HFFc6 (cell line): ENCODE measurements around the gene SV2B. TPM values are rescaled to one million over a fixed set of nuclear protein-coding genes. Genes with fewer than 3 reads are reported as not detected.

Experiments
- DNase-seq: peaks from one replicate; pipeline ENCODE4 v3.0.0-alpha.2; 2018
- H3K27ac Mint-ChIP-seq: 2 replicates; pipeline ENCODE4 v1.8.0; 2020; ENCODE audit warnings: mild to moderate bottlenecking, mixed read lengths
- H3K27me3 Mint-ChIP-seq: 2 replicates; pipeline ENCODE4 v1.8.0; 2021; ENCODE audit warnings: mild to moderate bottlenecking, moderate library complexity, mixed read lengths; ENCODE audit not compliant: insufficient read depth
- H3K36me3 Mint-ChIP-seq: 2 replicates; pipeline ENCODE4 v1.8.0; 2021; ENCODE audit warnings: low read depth, mixed read lengths
- H3K4me1 Mint-ChIP-seq: 2 replicates; pipeline ENCODE4 v1.8.0; 2020; ENCODE audit warnings: low read depth, mixed read lengths
- H3K4me3 Mint-ChIP-seq: 2 replicates; pipeline ENCODE4 v1.8.0; 2020; ENCODE audit warnings: mild to moderate bottlenecking, moderate library complexity, mixed read lengths
- H3K9me3 Mint-ChIP-seq: 2 replicates; pipeline ENCODE4 v1.8.0; 2020; ENCODE audit warnings: mild to moderate bottlenecking, mixed read lengths
- total RNA-seq, 6 experiments: library from RNA; stranded (reverse); fragmentation: NEBNext Ultra II Directional; extraction: Animal tissue kit (Norgen Biotek cat#: 25700); gene quantifications; 2 replicates in 1 of 6; 3 replicates in 5 of 6; pipeline ENCODE4 v1.2.3, GENCODE V29; 2021
- TF ChIP-seq, protein P1 (sequence below): fragments of 200-600 bp; sonication (generic); IDR thresholded peaks from 2 replicates; pipeline ENCODE4 v1.5.0; 2021; ENCODE audit warnings: antibody characterized with exemption, mild to moderate bottlenecking

Gene SV2B
- total RNA-seq, 6 experiments from 2014 or later: not detected

DNA sequence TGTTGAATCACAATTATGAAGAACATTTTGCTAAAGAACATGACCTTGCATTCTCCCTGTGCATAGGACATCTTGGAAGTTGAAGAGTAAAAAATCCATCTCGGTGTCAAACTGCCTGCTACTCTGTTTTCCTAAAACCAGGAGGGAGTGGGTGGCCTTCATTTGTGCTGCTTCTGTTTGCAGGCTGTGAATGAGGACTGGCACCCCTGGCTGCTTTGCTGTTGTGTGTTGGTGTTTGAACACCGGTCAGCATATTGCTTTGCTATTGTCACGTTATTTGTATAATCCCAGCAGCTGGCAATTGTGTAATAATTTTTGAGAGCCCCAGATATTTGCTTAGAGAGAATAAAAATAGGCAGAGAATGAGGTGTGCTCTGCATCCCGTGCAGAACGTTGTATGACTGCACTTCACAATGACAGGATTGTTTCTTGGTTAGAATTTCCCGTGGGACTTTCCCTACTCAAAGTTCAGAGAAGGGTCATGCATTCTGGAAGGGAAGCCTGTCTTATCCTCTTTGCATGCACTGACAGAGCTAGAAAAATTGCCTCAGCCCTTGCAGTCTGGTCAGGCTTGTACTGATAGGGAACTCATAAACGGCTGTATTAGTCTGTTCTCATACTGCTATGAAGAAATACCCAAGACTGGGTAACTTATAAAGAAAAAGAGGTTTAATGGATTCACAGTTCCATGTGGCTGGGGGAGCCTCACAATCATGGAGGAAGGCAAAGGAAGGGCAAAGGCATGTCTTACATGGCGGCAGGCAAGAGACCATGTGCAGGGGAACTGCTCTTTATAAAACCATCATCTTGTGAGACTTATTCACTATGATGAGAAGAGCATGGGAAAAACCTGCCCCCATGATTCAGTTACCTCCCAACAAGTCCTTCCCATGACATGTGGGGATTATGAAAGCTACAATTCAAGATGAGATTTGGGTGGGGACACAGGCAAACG lies 16.3 kb downstream of the SV2B start:
- no peak overlapping the region for H3K27ac Mint-ChIP-seq
- no peaks in the 10 kb centered on the region for H3K36me3 Mint-ChIP-seq
- no peak for DNase-seq
- H3K4me1 Mint-ChIP-seq: no peaks in the 10 kb centered on the region
- no peak overlapping the region for H3K4me3 Mint-ChIP-seq
- peaks cover 2% of the 10 kb centered on the region; the same call in 1 of the 2 replicates for H3K27me3 Mint-ChIP-seq
- peaks cover 3% of the 10 kb centered on the region; the same call in 1 of the 2 replicates for H3K9me3 Mint-ChIP-seq
- TF ChIP-seq, protein P1, sequence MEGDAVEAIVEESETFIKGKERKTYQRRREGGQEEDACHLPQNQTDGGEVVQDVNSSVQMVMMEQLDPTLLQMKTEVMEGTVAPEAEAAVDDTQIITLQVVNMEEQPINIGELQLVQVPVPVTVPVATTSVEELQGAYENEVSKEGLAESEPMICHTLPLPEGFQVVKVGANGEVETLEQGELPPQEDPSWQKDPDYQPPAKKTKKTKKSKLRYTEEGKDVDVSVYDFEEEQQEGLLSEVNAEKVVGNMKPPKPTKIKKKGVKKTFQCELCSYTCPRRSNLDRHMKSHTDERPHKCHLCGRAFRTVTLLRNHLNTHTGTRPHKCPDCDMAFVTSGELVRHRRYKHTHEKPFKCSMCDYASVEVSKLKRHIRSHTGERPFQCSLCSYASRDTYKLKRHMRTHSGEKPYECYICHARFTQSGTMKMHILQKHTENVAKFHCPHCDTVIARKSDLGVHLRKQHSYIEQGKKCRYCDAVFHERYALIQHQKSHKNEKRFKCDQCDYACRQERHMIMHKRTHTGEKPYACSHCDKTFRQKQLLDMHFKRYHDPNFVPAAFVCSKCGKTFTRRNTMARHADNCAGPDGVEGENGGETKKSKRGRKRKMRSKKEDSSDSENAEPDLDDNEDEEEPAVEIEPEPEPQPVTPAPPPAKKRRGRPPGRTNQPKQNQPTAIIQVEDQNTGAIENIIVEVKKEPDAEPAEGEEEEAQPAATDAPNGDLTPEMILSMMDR: no peak

DNA sequence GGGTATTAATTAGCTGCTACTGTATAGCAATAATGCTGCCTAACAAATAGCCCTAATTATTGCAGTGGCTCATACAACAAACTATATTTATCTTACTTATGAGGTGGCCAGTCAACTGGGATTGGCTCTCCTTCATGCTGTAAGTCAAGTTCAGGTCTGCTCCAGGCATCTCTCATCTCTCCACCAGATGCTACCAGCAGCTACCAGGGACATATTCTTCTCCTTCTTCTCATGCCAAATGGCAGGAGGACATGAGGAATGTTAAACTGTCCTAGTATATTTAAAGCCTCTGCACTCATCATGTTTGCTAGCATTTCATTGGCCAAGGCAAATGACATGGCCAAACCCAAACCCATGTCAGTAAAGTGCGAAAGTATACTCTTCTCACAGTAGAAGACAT lies 17.3 kb downstream of the SV2B start:
- H3K4me1 Mint-ChIP-seq: no peaks in the 10 kb centered on the region
- H3K4me3 Mint-ChIP-seq: no peak overlapping the region
- no peak for DNase-seq
- H3K27ac Mint-ChIP-seq: no peak overlapping the region
- peaks cover 3% of the 10 kb centered on the region; the same call in 1 of the 2 replicates for H3K9me3 Mint-ChIP-seq
- no peaks in the 10 kb centered on the region for H3K36me3 Mint-ChIP-seq
- peaks cover 2% of the 10 kb centered on the region; the same call in 1 of the 2 replicates for H3K27me3 Mint-ChIP-seq
- TF ChIP-seq, protein P1: no peak

DNA sequence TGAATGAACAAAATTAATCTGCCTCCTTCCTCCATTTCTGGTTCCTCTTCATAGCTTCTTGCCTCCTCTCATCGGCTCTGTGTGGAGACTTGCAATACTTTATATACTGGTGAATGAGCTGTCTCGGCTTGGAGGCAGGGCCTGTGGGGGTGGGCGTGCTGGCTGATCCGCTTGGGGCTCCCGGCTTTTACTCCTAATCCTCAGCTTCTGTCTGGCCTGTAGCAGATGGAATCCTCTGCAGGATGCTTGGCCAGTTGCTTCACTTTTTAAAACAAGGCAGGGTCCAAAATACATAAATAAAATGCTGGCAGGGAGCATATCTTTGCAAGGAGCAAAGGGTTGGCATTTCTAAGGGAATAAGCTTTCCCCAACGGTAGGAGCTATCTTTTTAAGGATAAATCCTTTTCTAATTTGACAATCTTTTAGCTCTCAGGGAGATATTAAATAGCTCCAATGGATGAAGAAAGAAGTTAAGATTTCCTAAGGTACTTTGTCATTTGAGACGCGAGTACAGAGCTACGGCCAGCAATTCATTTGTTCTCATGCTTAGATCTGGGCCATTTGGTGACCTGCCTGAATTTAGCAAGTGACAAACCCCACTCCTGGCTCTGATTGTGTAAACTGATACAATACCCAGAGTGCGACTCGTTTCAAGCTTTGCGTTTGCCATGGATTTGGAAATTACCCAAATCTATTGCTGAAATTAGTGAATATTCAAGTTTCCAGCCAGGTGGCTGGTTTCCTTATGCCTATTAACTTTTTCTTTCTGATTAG lies 18.9 kb downstream of the SV2B start:
- H3K36me3 Mint-ChIP-seq: no peaks in the 10 kb centered on the region
- H3K27ac Mint-ChIP-seq: no peak overlapping the region

DNA sequence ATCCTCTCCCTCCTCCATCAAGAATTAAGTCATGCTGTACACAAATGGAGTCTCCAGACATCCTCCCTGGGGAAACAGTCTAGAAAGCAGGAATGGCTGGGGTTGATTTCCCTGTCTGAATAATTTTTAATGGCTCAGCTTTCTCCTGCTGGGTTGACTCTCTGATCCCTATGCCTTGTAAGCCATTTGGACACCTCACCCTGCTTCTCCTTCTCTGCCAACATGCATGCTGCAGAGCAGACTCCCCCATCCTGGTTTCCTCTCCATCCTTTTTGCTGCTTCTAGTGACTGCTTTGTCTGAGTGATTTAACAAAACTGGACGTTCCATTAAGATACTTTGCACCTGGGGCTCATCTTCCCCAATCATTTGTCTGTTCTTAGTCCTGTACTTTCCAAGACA lies 22.2 kb downstream of the SV2B start:
- TF ChIP-seq, protein P1: no peak
- peaks cover 2% of the 10 kb centered on the region; the same call in 1 of the 2 replicates for H3K27me3 Mint-ChIP-seq
- no peaks in the 10 kb centered on the region for H3K4me1 Mint-ChIP-seq
- no peak overlapping the region for H3K27ac Mint-ChIP-seq
- no peak for DNase-seq
- peaks cover 6% of the 10 kb centered on the region; the same call in 1 of the 2 replicates for H3K9me3 Mint-ChIP-seq
- H3K36me3 Mint-ChIP-seq: no peaks in the 10 kb centered on the region
- no peak overlapping the region for H3K4me3 Mint-ChIP-seq

More for the DNA sequence above, 18.9 kb downstream of the SV2B start:
- no peak overlapping the region for H3K4me3 Mint-ChIP-seq
- H3K9me3 Mint-ChIP-seq: peaks cover 3% of the 10 kb centered on the region; the same call in 1 of the 2 replicates
- H3K4me1 Mint-ChIP-seq: no peaks in the 10 kb centered on the region
- TF ChIP-seq, protein P1: no peak
- no peak for DNase-seq
- H3K27me3 Mint-ChIP-seq: peaks cover 2% of the 10 kb centered on the region; the same call in 1 of the 2 replicates

DNA sequence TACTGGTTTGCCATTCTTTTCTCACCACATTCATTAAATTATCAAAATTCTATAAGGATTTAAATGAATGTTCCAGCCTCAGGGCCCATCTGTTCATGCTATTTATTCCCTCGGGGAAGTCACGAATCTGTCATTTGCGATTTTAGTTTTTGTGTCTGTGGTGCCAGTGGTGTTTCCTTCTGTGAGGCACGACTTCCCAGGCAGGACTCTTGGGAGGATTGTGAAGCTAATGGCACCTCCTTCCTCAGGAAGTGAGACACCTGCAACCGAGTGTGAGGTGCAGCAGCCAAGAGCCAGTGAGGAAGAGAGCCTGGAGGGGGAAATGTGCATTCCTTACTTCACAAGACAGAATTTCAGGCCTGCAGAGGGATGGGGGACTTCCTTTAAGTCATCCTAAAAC lies 24.1 kb downstream of the SV2B start:
- Mint-ChIP-seq H3K4me1 (no peaks in the 10 kb centered on the region), H3K36me3 (no peaks in the 10 kb centered on the region), H3K9me3 (peaks cover 6% of the 10 kb centered on the region; the same call in 1 of the 2 replicates), H3K4me3 (no peak overlapping the region), H3K27ac (no peak overlapping the region), H3K27me3 (no peaks in the 10 kb centered on the region; the same call in 1 of the 2 replicates)
- TF ChIP-seq, protein P1: no peak
- no peak for DNase-seq
